SU-DHL-6 (cell line): ENCODE measurements around the gene PASK.

ENCODE experiments used
- H2AFZ ChIP-seq: fragments of 200-600 bp; sonication (generic); 2 replicates; pipeline ENCODE4 v1.6.1; 2014; ENCODE audit warnings: low read depth, mild to moderate bottlenecking, moderate library complexity, mixed read lengths, antibody characterized with exemption, low read length; ENCODE audit not compliant: severe bottlenecking
- H3F3A ChIP-seq: fragments of 200-600 bp; shearing (Covaris generic); 2 replicates; pipeline ENCODE4 v1.6.0; 2016; ENCODE audit warnings: antibody characterized with exemption, mild to moderate bottlenecking; ENCODE audit not compliant: insufficient read depth
- H3K27ac ChIP-seq: fragments of 200-600 bp; sonication (generic); 2 replicates; pipeline ENCODE4 v1.5.1; 2016; ENCODE audit warnings: low read depth, mild to moderate bottlenecking, low read length, moderate library complexity, mixed read lengths
- H3K27me3 ChIP-seq: fragments of 200-600 bp; sonication (generic), shearing (Covaris generic); 2 replicates; pipeline ENCODE4 v1.6.0; 2014; ENCODE audit warnings: mild to moderate bottlenecking, low read length
- H3K36me3 ChIP-seq: fragments of 200-600 bp; sonication (generic); 2 replicates; pipeline ENCODE4 v1.6.1; 2014; ENCODE audit warnings: mild to moderate bottlenecking, low read length, mixed read lengths
- H3K4me2 ChIP-seq: fragments of 300-600, 200-600 bp; shearing (Covaris generic), sonication (generic); 2 replicates; pipeline ENCODE4 v1.6.0; 2014; ENCODE audit warnings: low read length, low read depth, mild to moderate bottlenecking; ENCODE audit not compliant: poor library complexity, severe bottlenecking
- H3K4me3 ChIP-seq: fragments of 200-600 bp; sonication (generic); 2 replicates; pipeline ENCODE4 v1.5.1; 2014; ENCODE audit warnings: antibody characterized with exemption, low read length, mild to moderate bottlenecking, mixed read lengths; ENCODE audit not compliant: insufficient read depth, poor library complexity, severe bottlenecking
- H3K79me2 ChIP-seq: fragments of 200-600 bp; sonication (generic); 2 replicates; pipeline ENCODE4 v1.6.1; 2014; ENCODE audit warnings: mild to moderate bottlenecking, low read length, moderate library complexity; ENCODE audit not compliant: insufficient read depth
- H3K9ac ChIP-seq: fragments of 200-600 bp; sonication (generic); 2 replicates; pipeline ENCODE4 v1.7.0; 2014; ENCODE audit warnings: mild to moderate bottlenecking, low read length
- H3K9me2 ChIP-seq: fragments of 200-600 bp; sonication (generic); replicated peaks from 2 replicates; pipeline ENCODE4 v1.6.1; 2014; ENCODE audit warnings: low read length; ENCODE audit not compliant: insufficient read depth
- H3K9me3 ChIP-seq: fragments of 200-600 bp; sonication (generic); 2 replicates; pipeline ENCODE4 v1.6.1; 2014; ENCODE audit warnings: low read length, mixed read lengths; ENCODE audit not compliant: insufficient read depth
- H4K20me1 ChIP-seq: fragments of 200-600 bp; sonication (generic); 2 replicates; pipeline ENCODE4 v1.6.1; 2014; ENCODE audit warnings: low read depth, mild to moderate bottlenecking, antibody characterized with exemption, low read length, moderate library complexity, mixed read lengths
- CTCF ChIP-seq: fragments of 200-600 bp; sonication (generic); IDR thresholded peaks from one replicate; pipeline ENCODE4 v1.5.1; 2017; ENCODE audit warnings: antibody characterized with exemption, mild to moderate bottlenecking, low read length, moderate library complexity; ENCODE audit not compliant: insufficient read depth, poor library complexity, severe bottlenecking
- EZH2phosphoT487 ChIP-seq: fragments of 200-600 bp; sonication (generic), shearing (Covaris generic); conservative IDR thresholded peaks from 2 replicates; pipeline ENCODE4 v1.6.1; 2018; ENCODE audit warnings: mild to moderate bottlenecking, antibody characterized with exemption, low read length, moderate library complexity, mixed read lengths

PASK gene

GRCh38 chr2:241134711-241135110, 14.6 kb downstream of the PASK start:
- no peak overlapping the region for H3K9ac ChIP-seq
- H3K79me2 ChIP-seq = no peaks in the 10 kb centered on the region
- H3K27ac ChIP-seq = no peak overlapping the region
- no peaks in the 10 kb centered on the region for H3K27me3 ChIP-seq
- H3K36me3 ChIP-seq = no peaks in the 10 kb centered on the region
- no peaks in the 10 kb centered on the region for H3K9me2 ChIP-seq
- no peak overlapping the region for H3K4me3 ChIP-seq
- no peaks in the 10 kb centered on the region for H3F3A ChIP-seq
- no peak for TF ChIP-seq CTCF
- TF ChIP-seq EZH2phosphoT487 = no peak
- H3K4me2 ChIP-seq = no peak overlapping the region
- no peak overlapping the region for H2AFZ ChIP-seq
- H3K9me3 ChIP-seq = no peaks in the 10 kb centered on the region
- no peaks in the 10 kb centered on the region for H4K20me1 ChIP-seq

- H3K79me2 ChIP-seq = no peaks in the 10 kb centered on the region
- H3K4me2 ChIP-seq = no peak overlapping the region
- H3K9me3 ChIP-seq = no peaks in the 10 kb centered on the region
- no peaks in the 10 kb centered on the region for H4K20me1 ChIP-seq
- H3K9ac ChIP-seq = no peak overlapping the region
- no peak for TF ChIP-seq EZH2phosphoT487
- no peak for TF ChIP-seq CTCF
- H3F3A ChIP-seq = no peaks in the 10 kb centered on the region
- no peaks in the 10 kb centered on the region for H3K27me3 ChIP-seq
- H3K4me3 ChIP-seq = no peak overlapping the region
- no peaks in the 10 kb centered on the region for H3K36me3 ChIP-seq
- no peaks in the 10 kb centered on the region for H3K9me2 ChIP-seq
- no peak overlapping the region for H2AFZ ChIP-seq
- H3K27ac ChIP-seq = no peak overlapping the region
These were observed 15.8 kb downstream of the PASK start for GRCh38 chr2:241133436-241133820.

GRCh38 chr2:241132538-241133435, 16.5 kb downstream of the PASK start:
- Histone ChIP-seq H3K27me3 (no peaks in the 10 kb centered on the region), H2AFZ (no peak overlapping the region), H3K9ac (no peak overlapping the region), H3K79me2 (no peaks in the 10 kb centered on the region), H3K27ac (no peak overlapping the region), H3F3A (no peaks in the 10 kb centered on the region), H4K20me1 (no peaks in the 10 kb centered on the region), H3K36me3 (no peaks in the 10 kb centered on the region), H3K4me3 (no peak overlapping the region), H3K9me3 (no peaks in the 10 kb centered on the region), H3K4me2 (no peak overlapping the region), H3K9me2 (no peaks in the 10 kb centered on the region)
- no peak for TF ChIP-seq EZH2phosphoT487
- TF ChIP-seq CTCF = no peak
